ENCODE results near the gene MUS81.
A peak's percentile ranks its signal among the peaks of the same experiment; 100 is the strongest.
"Not testable (repeated sequence)": the region's sequence is repeated elsewhere in the genome, so short reads cannot be mapped to it uniquely, and the experiment has no call there.

Gene MUS81

GRCh38 chr11:65817835-65818680, 42.2 kb upstream of the MUS81 start:
- DNase-seq (ENCODE audit: insufficient read length, low spot score) (peak; percentile 86), FAIRE-seq (no peak)
- TF ChIP-seq CTCF (IDR thresholded peaks at IDR 0.05; ENCODE audit: insufficient read depth, missing control alignments) = peak; percentile 95

- no peak for FAIRE-seq
- TF ChIP-seq CTCF (IDR thresholded peaks at IDR 0.05; ENCODE audit: insufficient read depth, missing control alignments) = no peak
Measured at GRCh38 chr11:65821107-65821506, 39.1 kb upstream of the MUS81 start.

GRCh38 chr11:65822776-65823528, 37.3 kb upstream of the MUS81 start:
- no peak for DNase-seq (ENCODE audit: insufficient read length, low spot score)
- no peak for FAIRE-seq
- no peak for TF ChIP-seq CTCF (IDR thresholded peaks at IDR 0.05; ENCODE audit: insufficient read depth, missing control alignments)

More at GRCh38 chr11:65821107-65821506, 39.1 kb upstream of the MUS81 start:
- DNase-seq (ENCODE audit: insufficient read length, low spot score) = no peak

GRCh38 chr11:65826984-65827735, 33.1 kb upstream of the MUS81 start:
- no peak for TF ChIP-seq CTCF (IDR thresholded peaks at IDR 0.05; ENCODE audit: insufficient read depth, missing control alignments)
- no peak for DNase-seq (ENCODE audit: insufficient read length, low spot score)

GRCh38 chr11:65829459-65829858, 30.8 kb upstream of the MUS81 start:
- DNase-seq (ENCODE audit: insufficient read length, low spot score) = no peak
- no peak for TF ChIP-seq CTCF (IDR thresholded peaks at IDR 0.05; ENCODE audit: insufficient read depth, missing control alignments)
- no peak for FAIRE-seq

More at GRCh38 chr11:65826984-65827735, 33.1 kb upstream of the MUS81 start:
- FAIRE-seq = no peak

- DNase-seq (ENCODE audit: insufficient read length, low spot score); FAIRE-seq: not testable (repeated sequence)
Measured at GRCh38 chr11:65832231-65832630, 28.0 kb upstream of the MUS81 start.

GRCh38 chr11:65833297-65834030, 26.8 kb upstream of the MUS81 start, which contains the start of gene SNX32:
Gene SNX32 (plus strand): TSS chr11:65833963. CDS start chr11:65834066, 103 bp downstream.
- TF ChIP-seq CTCF (IDR thresholded peaks at IDR 0.05; ENCODE audit: insufficient read depth, missing control alignments) = no peak
- FAIRE-seq (no peak), DNase-seq (ENCODE audit: insufficient read length, low spot score) (peak; percentile 91)
